ENCODE data around the gene MYBPC3.
"Not testable (repeated sequence)": the region's sequence is repeated elsewhere in the genome, so short reads cannot be mapped to it uniquely, and the experiment has no call there.

The MYBPC3 gene

GRCh38 chr11:47345890-47346563, 6.5 kb downstream of the MYBPC3 start:
- TF ChIP-seq POLR2A (IDR thresholded peaks at IDR 0.05; ENCODE audit: low read depth, low read length) = no peak
- DNase-seq (ENCODE audit: insufficient read length, low spot score) = no peak
- no peak for FAIRE-seq

GRCh38 chr11:47342854-47343253, 9.6 kb downstream of the MYBPC3 start:
- FAIRE-seq = no peak
- no peak for DNase-seq (ENCODE audit: insufficient read length, low spot score)
- no peak for TF ChIP-seq POLR2A (IDR thresholded peaks at IDR 0.05; ENCODE audit: low read depth, low read length)

GRCh38 chr11:47342036-47342803, 10.3 kb downstream of the MYBPC3 start:
- TF ChIP-seq POLR2A (IDR thresholded peaks at IDR 0.05; ENCODE audit: low read depth, low read length) = no peak
- DNase-seq (ENCODE audit: insufficient read length, low spot score) = no peak
- no peak for FAIRE-seq

- DNase-seq (ENCODE audit: insufficient read length, low spot score) (no peak), FAIRE-seq (no peak)
- TF ChIP-seq POLR2A (IDR thresholded peaks at IDR 0.05; ENCODE audit: low read depth, low read length) = no peak
Observed at GRCh38 chr11:47340980-47341775, 11.3 kb downstream of the MYBPC3 start.

- FAIRE-seq (no peak), DNase-seq (ENCODE audit: insufficient read length, low spot score) (no peak)
- TF ChIP-seq POLR2A (IDR thresholded peaks at IDR 0.05; ENCODE audit: low read depth, low read length) = no peak
Observed at GRCh38 chr11:47340010-47340409, 12.5 kb downstream of the MYBPC3 start.

- TF ChIP-seq POLR2A (IDR thresholded peaks at IDR 0.05; ENCODE audit: low read depth, low read length) = no peak
- DNase-seq (ENCODE audit: insufficient read length, low spot score) (no peak), FAIRE-seq (no peak)
Observed at GRCh38 chr11:47338396-47339241, 13.9 kb downstream of the MYBPC3 start.

GRCh38 chr11:47337229-47337924, 15.1 kb downstream of the MYBPC3 start:
- FAIRE-seq (no peak), DNase-seq (ENCODE audit: insufficient read length, low spot score) (no peak)
- TF ChIP-seq POLR2A (IDR thresholded peaks at IDR 0.05; ENCODE audit: low read depth, low read length) = no peak

- no peak for TF ChIP-seq POLR2A (IDR thresholded peaks at IDR 0.05; ENCODE audit: low read depth, low read length)
- DNase-seq (ENCODE audit: insufficient read length, low spot score) (no peak), FAIRE-seq (no peak)
Observed at GRCh38 chr11:47336595-47336994, 15.9 kb downstream of the MYBPC3 start.

- no peak for TF ChIP-seq POLR2A (IDR thresholded peaks at IDR 0.05; ENCODE audit: low read depth, low read length)
- DNase-seq (ENCODE audit: insufficient read length, low spot score) (no peak), FAIRE-seq (no peak)
Observed at GRCh38 chr11:47335733-47336132, 16.8 kb downstream of the MYBPC3 start.

- not testable (repeated sequence) for DNase-seq (ENCODE audit: insufficient read length, low spot score); FAIRE-seq
Observed at GRCh38 chr11:47334699-47335411, 17.6 kb downstream of the MYBPC3 start.

GRCh38 chr11:47333886-47334443, 18.5 kb downstream of the MYBPC3 start:
- no peak for TF ChIP-seq POLR2A (IDR thresholded peaks at IDR 0.05; ENCODE audit: low read depth, low read length)
- DNase-seq (ENCODE audit: insufficient read length, low spot score) (no peak), FAIRE-seq (no peak)

- FAIRE-seq (no peak), DNase-seq (ENCODE audit: insufficient read length, low spot score) (no peak)
- TF ChIP-seq POLR2A (IDR thresholded peaks at IDR 0.05; ENCODE audit: low read depth, low read length) = no peak
Observed at GRCh38 chr11:47333526-47333845, 19.0 kb downstream of the MYBPC3 start.
